Activated T-cell treated with anti-CD3 and anti-CD28 coated beads for 24 hours (primary cell): ENCODE results near the gene MAJIN.
"Not testable (repeated sequence)": the region's sequence is repeated elsewhere in the genome, so short reads cannot be mapped to it uniquely, and the experiment has no call there.

Experiments used
- DNase-seq: peaks from one replicate; pipeline ENCODE4 v3.0.0-alpha.2; 2020; ENCODE audit warnings: low read depth

MAJIN gene

GRCh38 chr11:64990222-64990923 is 18.5 kb upstream of the MAJIN start:
- DNase-seq = no peak

- no peak for DNase-seq
Observed at GRCh38 chr11:64989416-64989815, 17.5 kb upstream of the MAJIN start.

- no peak for DNase-seq
Observed at GRCh38 chr11:64987998-64988854, 16.3 kb upstream of the MAJIN start.

GRCh38 chr11:64983339-64983738 is 11.4 kb upstream of the MAJIN start:
- not testable (repeated sequence) for DNase-seq

- DNase-seq = no peak
Observed at GRCh38 chr11:64976651-64977050, 4.7 kb upstream of the MAJIN start.

- DNase-seq = no peak
Observed at GRCh38 chr11:64974124-64974523, 2.2 kb upstream of the MAJIN start.

- peak; percentile 24 for DNase-seq
Observed at GRCh38 chr11:64970731-64971151, 1.2 kb downstream of the MAJIN start.

GRCh38 chr11:64969209-64969608 is 2.7 kb downstream of the MAJIN start:
- DNase-seq = no peak

GRCh38 chr11:64967375-64967774 is 4.5 kb downstream of the MAJIN start:
- no peak for DNase-seq

GRCh38 chr11:64963072-64963631 is 8.8 kb downstream of the MAJIN start:
- DNase-seq = no peak

- no peak for DNase-seq
Observed at GRCh38 chr11:64960719-64961118, 11.2 kb downstream of the MAJIN start.

- DNase-seq = no peak
Observed at GRCh38 chr11:64959498-64959897, 12.4 kb downstream of the MAJIN start.

GRCh38 chr11:64954201-64954600 is 17.7 kb downstream of the MAJIN start:
- DNase-seq = no peak

GRCh38 chr11:64951529-64951928 is 20.4 kb downstream of the MAJIN start:
- DNase-seq = no peak

- DNase-seq = no peak
Observed at GRCh38 chr11:64947208-64947814, 24.6 kb downstream of the MAJIN start.

- DNase-seq = no peak
Observed at GRCh38 chr11:64936539-64936938, 35.4 kb downstream of the MAJIN start.

- DNase-seq = no peak
Observed at GRCh38 chr11:64935359-64936081, 36.4 kb downstream of the MAJIN start, which contains the start of gene GPHA2. Gene GPHA2, minus strand, starts transcription at chr11:64935893. Its CDS starts 433 bp downstream, at chr11:64935460.

- DNase-seq = no peak
Observed at GRCh38 chr11:64934682-64935358, 37.1 kb downstream of the MAJIN start.

- DNase-seq = no peak
Observed at GRCh38 chr11:64933935-64934681, 37.8 kb downstream of the MAJIN start.

- DNase-seq = no peak
Observed at GRCh38 chr11:64933213-64933934, 38.5 kb downstream of the MAJIN start.
